ENCODE measurements around the gene CTNNA2. TPM values are rescaled to one million over a fixed set of nuclear protein-coding genes. Genes with fewer than 3 reads are reported as not detected.
"Not testable (repeated sequence)": the region's sequence is repeated elsewhere in the genome, so short reads cannot be mapped to it uniquely, and the experiment has no call there.

Gene CTNNA2
- total RNA-seq, 2 donors from 2014 or later = not detected

DNA sequence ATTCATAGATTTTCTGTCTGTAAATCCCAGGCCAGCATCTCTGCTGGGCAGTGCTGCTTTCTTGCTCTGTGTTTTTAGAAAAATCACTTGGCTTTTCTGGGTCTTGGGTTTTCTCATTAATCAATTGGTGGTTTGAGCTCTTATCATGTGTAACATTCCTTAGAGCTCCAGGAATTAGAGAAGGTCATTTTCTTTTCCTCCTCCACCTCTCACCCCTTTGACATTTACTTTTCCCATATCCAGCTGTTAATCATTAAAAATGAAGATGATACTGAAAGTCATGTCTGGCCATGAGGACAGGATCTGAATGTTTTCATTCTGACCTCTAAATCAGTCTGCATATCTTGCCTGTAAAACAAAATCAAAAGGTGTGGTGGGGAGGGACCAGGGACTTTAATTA is 680.7 kb downstream of the CTNNA2 start:
- DNase-seq (ENCODE audit: low spot score in 2 of 2) (no peak), ATAC-seq (no peak)
- Mint-ChIP-seq H3K9me3 (peaks cover 14 to 17% of the 10 kb centered on the region in 2 donors), H3K36me3 (no peaks in the 10 kb centered on the region), H3K27ac (no peak overlapping the region)

DNA sequence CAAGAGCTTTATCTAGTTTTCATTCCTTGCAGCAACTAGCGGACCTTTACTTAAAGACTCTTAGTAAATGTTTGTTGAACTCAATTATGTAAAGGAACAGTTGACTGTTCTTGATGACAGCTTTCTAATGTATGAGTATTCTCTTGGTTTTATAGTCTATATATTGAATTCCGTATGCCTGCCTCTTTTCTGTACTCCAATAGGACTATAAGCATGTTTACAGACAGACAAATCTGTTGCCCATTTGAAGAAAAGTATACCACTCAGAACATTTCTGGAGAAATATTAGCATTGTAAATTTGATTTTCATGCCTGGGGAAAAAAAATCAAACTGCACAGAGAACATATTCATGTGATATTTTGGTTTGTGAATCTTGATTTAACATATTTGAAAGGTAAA is 682.2 kb downstream of the CTNNA2 start:
- DNase-seq (ENCODE audit: low spot score in 2 of 2) = no peak
- no peak for ATAC-seq
- no peaks in the 10 kb centered on the region for H3K36me3 Mint-ChIP-seq
- peaks cover 14 to 21% of the 10 kb centered on the region in 2 donors for H3K9me3 Mint-ChIP-seq
- H3K27ac Mint-ChIP-seq = no peak overlapping the region

GRCh38 chr2:80198042-80198441 is 685.2 kb downstream of the CTNNA2 start:
- Mint-ChIP-seq H3K36me3 (peaks cover 0 to 7% of the 10 kb centered on the region in 2 donors), H3K27ac (no peak overlapping the region), H3K9me3 (peaks cover 16 to 29% of the 10 kb centered on the region in 2 donors)
- DNase-seq (ENCODE audit: low spot score in 2 of 2) = no peak
- ATAC-seq = no peak

DNA sequence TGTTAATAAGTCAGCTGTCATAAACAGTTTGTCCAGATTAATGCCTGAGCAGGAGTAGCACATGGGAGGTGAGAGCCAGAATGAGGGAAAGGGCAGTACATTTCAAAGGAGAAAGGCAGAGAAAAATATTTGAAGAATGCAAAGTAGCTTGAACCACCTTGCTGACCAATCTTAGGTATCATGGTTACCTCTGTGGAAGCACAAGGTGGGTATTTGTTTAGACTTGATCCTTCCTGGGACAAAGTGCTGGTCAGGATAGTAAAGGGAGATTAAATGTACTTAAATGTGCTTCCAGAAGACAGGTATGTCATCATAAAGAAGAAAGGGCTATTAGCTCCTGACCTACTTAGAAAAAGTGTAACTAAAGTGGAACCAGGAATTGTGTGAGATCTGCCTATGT is 686.7 kb downstream of the CTNNA2 start:
- Mint-ChIP-seq H3K27ac (no peak overlapping the region), H3K36me3 (peaks cover 8 to 14% of the 10 kb centered on the region in 2 donors), H3K9me3 (peaks cover 20 to 38% of the 10 kb centered on the region in 2 donors)
- ATAC-seq (no peak), DNase-seq (ENCODE audit: low spot score in 2 of 2) (no peak)

DNA sequence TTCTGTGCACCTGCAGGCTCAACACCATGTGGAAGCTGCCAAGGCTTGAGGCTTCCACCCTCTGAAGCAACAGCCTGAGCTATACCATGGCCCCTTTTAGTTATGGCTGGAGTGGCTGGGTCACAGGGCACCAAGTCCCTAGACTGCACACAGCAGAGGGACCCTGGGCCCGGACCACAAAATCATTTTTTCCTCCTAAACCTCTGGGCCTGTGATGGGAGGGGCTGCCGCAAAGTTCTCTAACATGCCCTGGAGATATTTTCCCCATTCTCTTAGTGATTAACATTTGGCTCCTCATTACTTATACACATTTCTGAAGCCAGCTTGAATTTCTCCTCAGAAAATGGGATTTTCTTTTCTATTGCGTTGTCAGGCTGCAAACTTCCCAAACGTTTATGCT is 691.1 kb downstream of the CTNNA2 start:
- not testable (repeated sequence) for DNase-seq (ENCODE audit: low spot score in 2 of 2); H3K27ac Mint-ChIP-seq; ATAC-seq
- Mint-ChIP-seq H3K9me3 (peaks cover 30 to 41% of the 10 kb centered on the region in 2 donors), H3K36me3 (peaks cover 12 to 16% of the 10 kb centered on the region in 2 donors)

DNA sequence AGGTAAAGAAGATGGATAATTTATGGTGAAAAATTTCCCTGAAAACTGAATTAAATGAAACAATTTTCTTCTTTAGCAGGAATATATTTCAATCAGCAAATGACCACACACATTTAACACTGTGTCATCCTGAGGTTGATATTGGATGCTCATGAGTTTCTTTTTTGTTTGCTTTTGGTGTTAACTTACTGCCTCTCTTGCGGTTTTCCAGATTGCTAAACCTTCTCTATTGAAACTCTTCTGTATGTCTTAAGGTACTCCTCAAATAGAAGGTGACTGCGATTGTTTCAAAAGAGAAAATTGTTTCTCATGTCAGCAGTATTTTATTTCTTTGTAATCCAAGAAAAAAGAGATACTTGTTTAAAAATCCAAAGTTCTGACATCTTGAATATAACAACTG is 692.6 kb downstream of the CTNNA2 start:
- peaks cover 30 to 36% of the 10 kb centered on the region in 2 donors for H3K9me3 Mint-ChIP-seq
- H3K36me3 Mint-ChIP-seq = peaks cover 12 to 16% of the 10 kb centered on the region in 2 donors
- ATAC-seq (no peak), DNase-seq (ENCODE audit: low spot score in 2 of 2) (no peak)
- H3K27ac Mint-ChIP-seq = no peak overlapping the region

DNA sequence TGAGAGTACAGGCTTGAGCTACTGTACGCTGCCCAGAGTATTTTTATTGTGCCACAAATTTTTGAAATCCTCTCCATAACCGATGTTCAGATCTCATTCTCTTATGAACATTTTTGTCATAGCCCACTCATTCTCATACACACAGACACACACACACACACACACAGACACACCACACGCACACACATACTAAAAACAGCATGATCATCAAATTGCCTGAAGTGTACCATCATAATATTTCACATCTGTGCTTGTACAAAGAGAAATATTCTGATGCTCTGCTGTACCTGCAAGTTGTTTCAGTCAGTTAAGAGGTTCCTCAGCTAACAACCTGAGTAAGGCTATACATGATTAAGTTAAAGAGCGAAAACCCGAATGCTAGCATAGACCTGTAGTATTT is 696.6 kb downstream of the CTNNA2 start:
- peaks cover 5 to 8% of the 10 kb centered on the region in 2 donors for H3K36me3 Mint-ChIP-seq
- DNase-seq (ENCODE audit: low spot score in 2 of 2) (no peak), ATAC-seq (no peak)
- peaks cover 24 to 28% of the 10 kb centered on the region in 2 donors for H3K9me3 Mint-ChIP-seq
- no peak overlapping the region for H3K27ac Mint-ChIP-seq

DNA sequence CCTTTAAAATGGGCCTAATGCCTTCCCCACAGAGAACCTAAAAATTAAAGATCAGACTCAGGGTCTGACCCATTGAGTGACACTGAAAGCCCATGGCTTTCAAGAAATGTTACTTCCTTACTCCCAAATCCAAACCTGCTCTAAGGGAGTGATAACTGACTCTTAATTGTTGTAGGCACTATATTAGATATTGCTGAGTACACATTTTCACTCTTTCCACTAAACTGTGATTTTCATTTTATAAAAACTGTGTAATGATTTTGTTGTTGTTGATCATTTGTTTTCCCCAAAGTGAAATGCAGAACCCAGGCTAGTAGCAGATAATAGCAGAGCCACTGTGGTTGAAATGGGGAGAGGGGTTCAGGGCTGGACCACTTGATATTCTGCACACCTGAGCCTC is 704.6 kb downstream of the CTNNA2 start:
- H3K36me3 Mint-ChIP-seq = peaks cover 0 to 20% of the 10 kb centered on the region in 2 donors
- DNase-seq (ENCODE audit: low spot score in 2 of 2) (no peak), ATAC-seq (no peak)
- peaks cover 22 to 24% of the 10 kb centered on the region in 2 donors for H3K9me3 Mint-ChIP-seq
- no peak overlapping the region for H3K27ac Mint-ChIP-seq

GRCh38 chr2:80222644-80223043 is 709.8 kb downstream of the CTNNA2 start:
- peaks cover 14 to 16% of the 10 kb centered on the region in 2 donors for H3K9me3 Mint-ChIP-seq
- ATAC-seq = no peak
- no peak for DNase-seq (ENCODE audit: low spot score in 2 of 2)
- no peaks in the 10 kb centered on the region for H3K36me3 Mint-ChIP-seq
- H3K27ac Mint-ChIP-seq = no peak overlapping the region

DNA sequence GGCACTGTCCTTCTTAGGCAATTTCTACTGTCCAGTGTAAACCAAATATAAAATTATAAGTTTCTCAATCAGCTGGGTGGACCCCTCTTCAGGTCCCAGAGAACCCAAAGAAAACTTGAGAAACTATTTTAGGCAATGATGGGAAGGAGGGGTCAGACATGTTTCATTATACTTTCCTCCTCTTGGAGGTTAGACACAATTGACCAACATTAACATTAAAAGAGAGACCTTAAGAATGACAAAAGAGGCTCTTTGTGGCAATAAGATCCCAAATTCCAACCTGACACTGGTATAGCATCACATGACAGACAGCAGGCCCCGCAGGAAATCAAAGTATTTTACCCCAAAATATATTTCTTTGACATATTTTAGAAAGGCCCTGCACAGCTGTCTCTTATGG is 718.6 kb downstream of the CTNNA2 start:
- DNase-seq (ENCODE audit: low spot score in 2 of 2) (no peak), ATAC-seq (no peak)
- no peaks in the 10 kb centered on the region for H3K36me3 Mint-ChIP-seq
- H3K27ac Mint-ChIP-seq = no peak overlapping the region
- H3K9me3 Mint-ChIP-seq = peaks cover 16 to 25% of the 10 kb centered on the region in 2 donors

DNA sequence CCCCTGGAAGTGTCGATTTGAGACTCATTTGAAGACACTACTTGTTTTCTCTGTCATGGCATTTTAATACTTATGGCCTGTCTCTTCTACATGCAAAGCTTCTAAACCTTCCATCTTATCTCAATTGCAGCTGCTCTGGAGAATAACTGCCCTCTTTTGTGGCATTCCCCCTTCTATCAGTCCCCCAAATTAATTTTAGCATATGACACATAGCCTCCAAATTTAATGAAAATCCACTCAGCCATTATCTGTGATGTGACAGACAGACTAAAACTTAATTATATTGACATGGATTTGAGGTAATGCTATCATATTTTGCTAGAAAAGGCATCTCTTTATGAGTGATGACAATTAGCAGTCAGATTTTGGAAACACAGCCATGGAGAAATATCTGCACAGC is 720.5 kb downstream of the CTNNA2 start:
- ATAC-seq (no peak), DNase-seq (ENCODE audit: low spot score in 2 of 2) (no peak)
- no peak overlapping the region for H3K27ac Mint-ChIP-seq
- peaks cover 0 to 5% of the 10 kb centered on the region in 2 donors for H3K36me3 Mint-ChIP-seq
- peaks cover 7 to 20% of the 10 kb centered on the region in 2 donors for H3K9me3 Mint-ChIP-seq

DNA sequence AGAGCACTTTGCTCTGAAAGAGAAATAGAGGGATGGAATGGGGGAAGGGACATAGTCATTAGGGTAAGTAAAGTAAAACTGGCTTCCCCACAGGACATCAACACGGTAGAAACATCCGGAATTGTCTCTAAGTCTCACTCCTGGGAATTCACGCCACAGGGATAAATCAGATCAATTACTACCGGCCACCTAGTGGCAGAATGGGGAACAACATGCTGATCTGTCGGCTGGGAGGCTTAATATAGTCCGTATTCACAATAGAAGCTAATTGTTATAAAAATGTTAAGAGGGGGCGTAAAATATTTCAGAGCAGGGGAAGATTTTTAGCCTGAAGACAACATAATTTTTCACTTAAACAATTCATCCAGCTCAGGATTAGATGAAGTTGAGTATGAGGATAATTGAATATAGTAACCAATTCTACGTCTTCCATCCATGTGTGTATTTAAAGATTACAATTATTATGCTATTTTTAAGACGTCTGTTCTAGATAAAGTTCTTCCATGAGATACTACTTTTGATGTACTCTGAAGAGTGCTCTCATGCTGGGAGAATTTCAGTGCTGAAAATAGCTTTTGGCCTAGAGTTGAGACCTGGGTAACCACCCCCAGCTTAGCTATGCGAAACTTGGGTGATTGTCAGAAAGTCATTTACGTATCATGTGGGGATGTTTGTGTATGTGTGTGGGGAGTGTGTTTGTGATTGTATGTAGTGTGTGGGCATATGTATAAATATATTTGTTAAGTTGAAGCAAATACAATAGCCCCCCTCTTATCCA is 726.0 kb downstream of the CTNNA2 start:
- Mint-ChIP-seq H3K9me3 (peaks cover 7 to 19% of the 10 kb centered on the region in 2 donors), H3K27ac (no peak overlapping the region), H3K36me3 (peaks cover 0 to 5% of the 10 kb centered on the region in 2 donors)
- ATAC-seq (no peak), DNase-seq (ENCODE audit: low spot score in 2 of 2) (peak in 1 of 2 donors; percentile 23)

DNA sequence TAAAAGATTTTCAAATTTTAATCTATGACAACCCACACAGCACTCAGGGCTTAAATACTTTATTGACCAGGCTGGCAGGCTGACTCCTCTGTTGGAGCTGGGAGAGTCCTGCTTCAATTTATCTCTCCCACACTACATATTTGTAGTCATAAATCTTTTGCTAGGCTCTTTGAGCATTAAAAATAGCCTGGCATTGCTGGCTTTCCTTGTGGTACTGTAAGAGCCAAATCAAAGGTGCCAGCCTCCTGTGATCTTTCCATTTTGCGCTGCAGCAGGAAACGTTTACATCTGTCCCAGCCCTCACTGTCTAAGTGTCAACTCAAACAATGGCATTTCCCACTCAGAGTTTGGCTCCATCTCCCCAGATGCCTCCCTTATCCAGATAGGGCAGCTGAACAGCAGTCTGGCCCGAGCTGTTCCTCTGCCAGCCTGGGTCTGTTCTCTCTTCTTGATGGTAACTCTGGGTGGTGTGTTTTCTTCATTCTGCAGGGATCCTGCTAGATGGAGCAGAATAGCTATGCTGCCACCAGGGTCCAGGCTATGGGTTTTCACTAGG is 729.6 kb downstream of the CTNNA2 start:
- H3K36me3 Mint-ChIP-seq = peaks cover 0 to 5% of the 10 kb centered on the region in 2 donors
- ATAC-seq (no peak), DNase-seq (ENCODE audit: low spot score in 2 of 2) (no peak)
- no peak overlapping the region for H3K27ac Mint-ChIP-seq
- H3K9me3 Mint-ChIP-seq = peaks cover 0 to 10% of the 10 kb centered on the region in 2 donors

DNA sequence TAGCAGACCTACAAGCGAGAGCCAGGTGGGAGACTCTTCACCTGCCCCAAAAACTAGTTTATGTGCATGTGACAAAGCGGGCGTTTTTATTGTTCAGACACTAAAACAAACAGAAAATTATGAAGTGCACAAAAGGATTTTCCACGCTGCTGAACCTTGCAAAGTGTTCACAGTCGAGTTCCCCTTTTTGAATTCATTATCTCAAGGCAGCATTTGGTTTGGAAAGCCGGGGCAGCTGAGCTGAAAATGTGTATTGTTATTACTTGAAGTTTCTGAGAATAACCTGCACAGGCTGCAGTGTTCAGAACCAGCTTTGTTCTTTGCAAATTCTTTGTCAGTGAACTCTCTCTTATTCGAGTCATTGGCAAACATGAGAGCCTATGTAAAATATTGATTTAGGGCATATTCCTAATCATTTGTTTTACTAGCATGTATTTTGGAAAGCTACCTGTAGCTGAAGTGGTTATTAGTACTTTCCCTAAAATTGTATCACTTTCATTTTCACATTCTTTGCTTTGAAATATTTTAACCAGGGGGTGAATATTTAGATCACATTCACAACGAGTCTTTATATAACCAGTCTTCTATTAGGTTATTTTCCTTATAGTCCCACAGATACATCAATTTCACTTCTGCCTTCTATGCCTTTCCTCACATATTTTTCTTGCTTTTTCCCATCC is 732.2 kb downstream of the CTNNA2 start:
- ATAC-seq = no peak
- H3K9me3 Mint-ChIP-seq = peaks cover 3% of the 10 kb centered on the region in 2 donors

DNA sequence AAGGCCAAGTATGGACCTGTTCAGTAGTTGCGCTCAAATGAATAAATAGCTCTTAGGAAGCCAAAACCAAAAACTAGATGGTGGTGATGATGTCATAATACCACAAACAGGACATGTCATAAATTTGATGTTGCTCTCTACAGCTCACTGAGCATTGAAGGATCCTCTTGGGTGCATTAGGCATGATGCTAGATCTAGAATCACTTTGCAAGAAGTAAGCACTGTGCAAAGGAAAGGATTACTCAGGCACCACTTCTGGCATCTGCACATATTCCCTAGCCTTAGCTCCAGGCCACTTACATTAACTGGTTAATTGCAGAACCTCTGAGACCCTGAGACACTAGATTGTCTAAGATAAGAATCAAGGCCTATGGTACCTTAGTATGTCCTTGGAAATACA is 733.7 kb downstream of the CTNNA2 start:
- no peak for DNase-seq (ENCODE audit: low spot score in 2 of 2)
- ATAC-seq = no peak
- Mint-ChIP-seq H3K36me3 (no peaks in the 10 kb centered on the region), H3K27ac (no peak overlapping the region), H3K9me3 (peaks cover 7 to 8% of the 10 kb centered on the region in 2 donors)

More for the DNA sequence above, 732.2 kb downstream of the CTNNA2 start:
- Mint-ChIP-seq H3K27ac (no peak overlapping the region), H3K36me3 (no peaks in the 10 kb centered on the region)
- DNase-seq (ENCODE audit: low spot score in 2 of 2) = no peak

GRCh38 chr2:80247339-80247738 is 734.5 kb downstream of the CTNNA2 start:
- DNase-seq (ENCODE audit: low spot score in 2 of 2) = no peak
- Mint-ChIP-seq H3K9me3 (peaks cover 7 to 8% of the 10 kb centered on the region in 2 donors), H3K36me3 (no peaks in the 10 kb centered on the region), H3K27ac (no peak overlapping the region)
- ATAC-seq = no peak

- peaks cover 7 to 8% of the 10 kb centered on the region in 2 donors for H3K9me3 Mint-ChIP-seq
- DNase-seq (ENCODE audit: low spot score in 2 of 2) (no peak), ATAC-seq (no peak)
- H3K27ac Mint-ChIP-seq = no peak overlapping the region
- no peaks in the 10 kb centered on the region for H3K36me3 Mint-ChIP-seq
These were observed 735.3 kb downstream of the CTNNA2 start for GRCh38 chr2:80248146-80248545.
